ENCODE results near the gene SHLD3. TPM values are rescaled to one million over a fixed set of nuclear protein-coding genes. Genes with fewer than 3 reads are reported as not detected.
"Not testable (repeated sequence)": the region's sequence is repeated elsewhere in the genome, so short reads cannot be mapped to it uniquely, and the experiment has no call there.

Gene SHLD3
- polyA plus RNA-seq, 1 donor from 2014 or later, result 26.8 TPM

DNA sequence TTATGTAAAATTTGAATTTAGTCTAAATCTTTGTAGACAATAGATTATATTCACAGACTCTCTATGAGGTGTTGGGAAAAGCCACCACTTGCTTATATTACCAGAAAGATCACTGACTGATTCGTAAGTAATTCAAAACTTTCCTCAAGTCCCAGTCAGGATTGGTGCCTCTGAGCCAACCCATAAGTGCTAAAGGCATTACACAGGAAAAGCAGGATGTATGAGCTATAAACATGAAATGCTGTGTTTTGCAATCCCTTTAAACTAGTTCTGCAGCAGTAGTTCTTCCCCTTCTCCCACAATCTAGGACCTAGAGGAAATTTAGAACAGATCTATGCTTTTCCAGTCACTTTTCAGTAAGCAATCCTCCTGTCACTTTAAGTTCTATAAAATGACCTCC, 48.0 kb downstream of the SHLD3 start:
- Histone ChIP-seq H3K9me3 (ENCODE audit: low read length) (no peaks in the 10 kb centered on the region), H3K79me2 (replicated peaks; ENCODE audit: insufficient read depth, low read length) (no peaks in the 10 kb centered on the region), H3K36me3 (ENCODE audit: insufficient read depth, low read length) (no peaks in the 10 kb centered on the region), H3F3A (ENCODE audit: insufficient read depth, low read length, poor library complexity, severe bottlenecking) (no peaks in the 10 kb centered on the region), H3K9me2 (ENCODE audit: insufficient read depth, low read length) (no peaks in the 10 kb centered on the region), H3K4me3 (ENCODE audit: low read length) (no peak overlapping the region), H3K9ac (ENCODE audit: low read length) (no peak overlapping the region), H3K27me3 (ENCODE audit: insufficient read depth, low read depth, low read length) (no peaks in the 10 kb centered on the region), H3K4me2 (ENCODE audit: low read length) (no peak overlapping the region), H2AFZ (ENCODE audit: low read depth, low read length) (no peak overlapping the region), H4K20me1 (ENCODE audit: insufficient read depth) (no peaks in the 10 kb centered on the region), H3K27ac (ENCODE audit: low read length) (no peak overlapping the region)
- TF ChIP-seq SMC3 (conservative IDR thresholded peaks at IDR 0.05; ENCODE audit: poor library complexity) (no peak), POLR2AphosphoS5 (IDR thresholded peaks at IDR 0.05) (no peak), EP300 (conservative IDR thresholded peaks at IDR 0.05; ENCODE audit: poor library complexity, severe bottlenecking) (no peak)

DNA sequence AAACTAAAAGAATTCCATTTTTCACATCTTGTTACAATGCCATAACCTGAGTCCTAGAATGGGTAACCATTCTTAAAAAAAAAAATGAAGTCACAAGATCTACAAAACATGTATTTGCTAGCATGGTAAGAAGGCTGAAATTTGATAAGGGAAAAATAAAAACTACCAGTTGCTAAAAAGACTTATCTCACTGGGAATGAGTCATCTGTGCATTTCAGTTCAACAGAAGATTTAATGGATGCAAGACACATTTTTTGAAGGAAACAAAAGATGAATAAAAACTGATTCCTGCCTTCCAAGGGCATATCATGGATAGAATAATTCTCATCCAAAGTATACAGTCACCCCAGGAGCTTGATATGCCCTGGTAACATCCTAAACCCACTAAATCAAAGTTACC, 49.9 kb downstream of the SHLD3 start:
- H3F3A ChIP-seq (ENCODE audit: insufficient read depth, low read length, poor library complexity, severe bottlenecking), result no peaks in the 10 kb centered on the region
- no peaks in the 10 kb centered on the region for H3K9me2 ChIP-seq (ENCODE audit: insufficient read depth, low read length)
- H3K4me2 ChIP-seq (ENCODE audit: low read length), result no peak overlapping the region
- H2AFZ ChIP-seq (ENCODE audit: low read depth, low read length), result no peak overlapping the region
- no peaks in the 10 kb centered on the region for H3K27me3 ChIP-seq (ENCODE audit: insufficient read depth, low read depth, low read length)
- H3K27ac ChIP-seq (ENCODE audit: low read length), result no peak overlapping the region
- no peak overlapping the region for H3K4me3 ChIP-seq (ENCODE audit: low read length)
- no peaks in the 10 kb centered on the region for H3K9me3 ChIP-seq (ENCODE audit: low read length)
- H3K9ac ChIP-seq (ENCODE audit: low read length), result no peak overlapping the region
- no peaks in the 10 kb centered on the region for H3K79me2 ChIP-seq (replicated peaks; ENCODE audit: insufficient read depth, low read length)
- no peaks in the 10 kb centered on the region for H4K20me1 ChIP-seq (ENCODE audit: insufficient read depth)
- H3K36me3 ChIP-seq (ENCODE audit: insufficient read depth, low read length), result no peaks in the 10 kb centered on the region
- TF ChIP-seq POLR2AphosphoS5 (IDR thresholded peaks at IDR 0.05) (no peak), EP300 (conservative IDR thresholded peaks at IDR 0.05; ENCODE audit: poor library complexity, severe bottlenecking) (no peak)

DNA sequence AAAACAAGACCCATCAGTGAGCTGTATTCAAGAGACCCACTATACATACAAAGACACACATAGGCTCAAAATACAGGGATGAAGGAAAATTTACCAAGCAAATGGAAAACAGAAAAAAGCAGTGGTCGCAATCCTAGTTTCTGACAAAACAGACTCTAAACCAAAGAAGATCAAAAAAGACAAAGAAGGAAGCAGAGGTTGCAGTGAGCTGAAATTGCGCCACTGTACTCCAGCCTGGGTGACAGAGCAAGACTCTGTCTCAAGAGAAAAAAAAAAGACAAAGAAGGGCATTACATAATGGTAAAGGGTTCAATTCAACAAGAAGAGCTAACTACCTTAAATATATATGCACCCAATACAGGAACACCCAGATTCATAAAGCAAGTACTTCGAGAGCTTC, 51.2 kb downstream of the SHLD3 start:
- not testable (repeated sequence) for H3K9me2 ChIP-seq (ENCODE audit: insufficient read depth, low read length); H3K4me2 ChIP-seq (ENCODE audit: low read length); H4K20me1 ChIP-seq (ENCODE audit: insufficient read depth); H3K9me3 ChIP-seq (ENCODE audit: low read length); H3K4me3 ChIP-seq (ENCODE audit: low read length); H3K27me3 ChIP-seq (ENCODE audit: insufficient read depth, low read depth, low read length); H3K27ac ChIP-seq (ENCODE audit: low read length); H3F3A ChIP-seq (ENCODE audit: insufficient read depth, low read length, poor library complexity, severe bottlenecking); H3K9ac ChIP-seq (ENCODE audit: low read length); H3K79me2 ChIP-seq (replicated peaks; ENCODE audit: insufficient read depth, low read length); H2AFZ ChIP-seq (ENCODE audit: low read depth, low read length); H3K36me3 ChIP-seq (ENCODE audit: insufficient read depth, low read length)

Small RNA genes within 50 kb of the gene (small RNA-seq; reads per million reads assigned to genes)
- 0 reads per million in 3 experiments for gene RNU6-540P

Other genes starting within 250 kb of the SHLD3 start
- 0.46 and 0.58 TPM in 2 replicates for gene ADAMTS6, start 143.1 kb upstream of the SHLD3 start, polyA plus RNA-seq
- gene CENPK, start 61.9 kb upstream of the SHLD3 start, polyA plus RNA-seq, result 5.6 and 6.5 TPM in 2 replicates
- 118 and 121 TPM in 2 replicates for gene PPWD1, start 61.7 kb upstream of the SHLD3 start, polyA plus RNA-seq
- 28.2 and 29.0 TPM in 2 replicates for gene TRIM23, start 694 bp upstream of the SHLD3 start, polyA plus RNA-seq
- gene TRAPPC13, start within 50 bp of the SHLD3 start, polyA plus RNA-seq, result 80.3 and 95.0 TPM in 2 replicates
- 9.3 and 9.6 TPM in 2 replicates for gene SGTB, start 97.1 kb downstream of the SHLD3 start, polyA plus RNA-seq
- gene NLN, start 97.2 kb downstream of the SHLD3 start, polyA plus RNA-seq, result 13.7 and 18.7 TPM in 2 replicates

All from neural cell (in vitro differentiated cells).